SK-N-SH treated with all-trans-retinoic acid at 6 μM for 48 hours (cell line): ENCODE data around the gene PHF19.

ENCODE experiments used
- ATAC-seq: fragments of 200-7000 bp; cut with Tn5 transposase; 3 replicates; pipeline ENCODE4 v1.9.1; 2020; ENCODE audit warnings: mild to moderate bottlenecking, moderate library complexity
- ARNTL ChIP-seq: fragments of 450-650 bp; formaldehyde crosslinking; IDR thresholded peaks from 2 replicates; pipeline ENCODE4 v1.5.0; 2020; ENCODE audit warnings: low read depth, mild to moderate bottlenecking, moderate library complexity, borderline replicate concordance
- BACH2 ChIP-seq: fragments of 250-450 bp; sonication (Bioruptor Pico); IDR thresholded peaks from 2 replicates; pipeline ENCODE4 v1.9.0; 2021; ENCODE audit warnings: mild to moderate bottlenecking, borderline replicate concordance
- CSDC2 ChIP-seq: fragments of 250-450 bp; sonication (Bioruptor Pico); IDR thresholded peaks from 2 replicates; pipeline ENCODE4 v1.5.0; 2020; ENCODE audit warnings: mild to moderate bottlenecking, moderate library complexity
- ESRRG ChIP-seq: fragments of 250-450 bp; sonication (Bioruptor Pico); IDR thresholded peaks from 2 replicates; pipeline ENCODE4 v1.6.1; 2021; ENCODE audit warnings: mild to moderate bottlenecking
- GLIS3 ChIP-seq: fragments of 250-450 bp; sonication (Bioruptor Pico); IDR thresholded peaks from 2 replicates; pipeline ENCODE4 v1.5.0; 2020; ENCODE audit warnings: mild to moderate bottlenecking, moderate library complexity
- ISL1 ChIP-seq: fragments of 250-450 bp; sonication (Bioruptor Pico); IDR thresholded peaks from 2 replicates; pipeline ENCODE4 v2.1.2; 2022; ENCODE audit warnings: mild to moderate bottlenecking, moderate library complexity
- PPARA ChIP-seq: fragments of 250-450 bp; sonication (Bioruptor Pico); IDR thresholded peaks from 2 replicates; pipeline ENCODE4 v1.5.0; 2020; ENCODE audit warnings: mild to moderate bottlenecking, borderline replicate concordance
- RARB ChIP-seq: fragments of 250-450 bp; sonication (Bioruptor Pico); IDR thresholded peaks from 2 replicates; pipeline ENCODE4 v1.8.0; 2021; ENCODE audit warnings: mild to moderate bottlenecking, moderate library complexity
- SNAI2 ChIP-seq: fragments of 250-450 bp; sonication (Bioruptor Pico); IDR thresholded peaks from 2 replicates; pipeline ENCODE4 v1.5.0; 2020; ENCODE audit warnings: mild to moderate bottlenecking, moderate library complexity
- TOX ChIP-seq: fragments of 250-450 bp; sonication (Bioruptor Pico); IDR thresholded peaks from 2 replicates; pipeline ENCODE4 v1.8.0; 2021; ENCODE audit warnings: mild to moderate bottlenecking, moderate library complexity, borderline replicate concordance
- ZC3H10 ChIP-seq: fragments of 250-450 bp; sonication (Bioruptor Pico); IDR thresholded peaks from 2 replicates; pipeline ENCODE4 v1.5.1; 2021; ENCODE audit warnings: mild to moderate bottlenecking, moderate library complexity
- ZFP30 ChIP-seq: fragments of 450-650 bp; formaldehyde crosslinking; IDR thresholded peaks from 2 replicates; pipeline ENCODE4 v1.5.0; 2022; ENCODE audit warnings: mild to moderate bottlenecking, moderate library complexity
- ZNF565 ChIP-seq: fragments of 450-650 bp; formaldehyde crosslinking; conservative IDR thresholded peaks from 2 replicates; pipeline ENCODE4 v1.5.0; 2020; ENCODE audit warnings: low read depth, mild to moderate bottlenecking, moderate library complexity
- ZNF8 ChIP-seq: fragments of 450-650 bp; formaldehyde crosslinking; IDR thresholded peaks from 2 replicates; pipeline ENCODE4 v1.5.0; 2020; ENCODE audit warnings: mild to moderate bottlenecking, moderate library complexity
- TF ChIP-seq, protein P1 (sequence below): fragments of 250-450 bp; sonication (Bioruptor Pico); IDR thresholded peaks from 2 replicates; pipeline ENCODE4 v1.8.0; 2020; ENCODE audit warnings: mild to moderate bottlenecking, moderate library complexity, borderline replicate concordance
- TF ChIP-seq, protein P2 (sequence below): fragments of 250-450 bp; sonication (Bioruptor Pico); IDR thresholded peaks from 2 replicates; pipeline ENCODE4 v1.5.1; 2020; ENCODE audit warnings: low read depth, mild to moderate bottlenecking, moderate library complexity
- TF ChIP-seq, protein P3 (sequence below): fragments of 250-450 bp; sonication (Bioruptor Pico); IDR thresholded peaks from 2 replicates; pipeline ENCODE4 v1.5.1; 2021; ENCODE audit warnings: mild to moderate bottlenecking, moderate library complexity
- TF ChIP-seq, protein P4 (sequence below): fragments of 250-450 bp; sonication (Bioruptor Pico); IDR thresholded peaks from 2 replicates; pipeline ENCODE4 v1.8.0; 2021; ENCODE audit warnings: low read depth, mild to moderate bottlenecking, moderate library complexity, borderline replicate concordance

PHF19 gene

DNA sequence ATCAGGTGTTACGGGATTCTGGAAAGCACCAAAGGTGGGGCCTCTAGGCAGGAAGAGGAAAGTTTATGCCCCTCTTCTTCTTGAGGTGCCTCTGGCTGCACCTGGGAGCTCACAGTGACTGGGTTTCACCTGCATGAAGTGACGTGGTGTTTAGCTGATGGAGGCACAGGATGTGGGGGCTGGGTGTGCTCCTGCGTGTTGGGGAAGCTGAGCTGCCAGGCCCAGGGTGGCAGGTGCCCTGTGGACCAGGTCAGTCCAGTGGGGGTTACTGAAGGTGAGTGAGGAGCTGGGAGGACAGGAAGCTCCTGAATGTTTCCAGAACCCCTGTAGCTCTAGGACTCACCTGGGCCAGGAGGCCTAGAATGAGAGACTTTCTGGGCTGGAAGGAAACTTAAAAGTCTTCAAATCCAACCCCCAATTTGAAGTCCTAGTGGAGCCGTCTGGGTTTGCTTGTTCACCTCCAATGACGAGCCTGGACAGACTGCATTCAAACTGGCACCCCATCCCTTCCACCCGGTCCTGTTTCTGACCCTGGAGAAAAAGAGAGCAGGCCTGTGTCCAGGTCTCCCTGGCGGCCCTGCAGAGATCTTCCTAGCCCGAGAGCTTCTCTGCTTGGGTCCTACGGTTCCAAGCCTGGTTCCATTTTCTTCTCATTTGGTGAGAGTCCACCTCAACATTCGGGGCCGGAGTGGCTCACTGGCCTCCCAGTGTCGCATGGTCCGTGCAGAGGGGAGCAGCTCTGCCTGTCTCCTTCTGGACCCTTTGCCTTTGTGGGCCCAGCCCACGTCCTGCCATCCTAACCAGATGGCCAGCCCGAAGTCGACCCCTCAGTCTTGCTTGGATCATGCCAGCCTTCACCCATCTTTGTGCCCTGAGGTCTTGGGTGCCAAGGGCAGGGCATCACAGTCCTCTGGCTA lies 27.3 kb upstream of the PHF19 start:
- no peak for ATAC-seq
- no peak for TF ChIP-seq ZC3H10 (CRISPR knock-in tag)
- TF ChIP-seq CSDC2 (CRISPR knock-in tag): no peak
- TF ChIP-seq, protein P1, sequence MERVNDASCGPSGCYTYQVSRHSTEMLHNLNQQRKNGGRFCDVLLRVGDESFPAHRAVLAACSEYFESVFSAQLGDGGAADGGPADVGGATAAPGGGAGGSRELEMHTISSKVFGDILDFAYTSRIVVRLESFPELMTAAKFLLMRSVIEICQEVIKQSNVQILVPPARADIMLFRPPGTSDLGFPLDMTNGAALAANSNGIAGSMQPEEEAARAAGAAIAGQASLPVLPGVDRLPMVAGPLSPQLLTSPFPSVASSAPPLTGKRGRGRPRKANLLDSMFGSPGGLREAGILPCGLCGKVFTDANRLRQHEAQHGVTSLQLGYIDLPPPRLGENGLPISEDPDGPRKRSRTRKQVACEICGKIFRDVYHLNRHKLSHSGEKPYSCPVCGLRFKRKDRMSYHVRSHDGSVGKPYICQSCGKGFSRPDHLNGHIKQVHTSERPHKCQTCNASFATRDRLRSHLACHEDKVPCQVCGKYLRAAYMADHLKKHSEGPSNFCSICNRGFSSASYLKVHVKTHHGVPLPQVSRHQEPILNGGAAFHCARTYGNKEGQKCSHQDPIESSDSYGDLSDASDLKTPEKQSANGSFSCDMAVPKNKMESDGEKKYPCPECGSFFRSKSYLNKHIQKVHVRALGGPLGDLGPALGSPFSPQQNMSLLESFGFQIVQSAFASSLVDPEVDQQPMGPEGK (CRISPR knock-in tag): no peak
- TF ChIP-seq RARB: no peak
- TF ChIP-seq TOX (CRISPR knock-in tag): no peak

DNA sequence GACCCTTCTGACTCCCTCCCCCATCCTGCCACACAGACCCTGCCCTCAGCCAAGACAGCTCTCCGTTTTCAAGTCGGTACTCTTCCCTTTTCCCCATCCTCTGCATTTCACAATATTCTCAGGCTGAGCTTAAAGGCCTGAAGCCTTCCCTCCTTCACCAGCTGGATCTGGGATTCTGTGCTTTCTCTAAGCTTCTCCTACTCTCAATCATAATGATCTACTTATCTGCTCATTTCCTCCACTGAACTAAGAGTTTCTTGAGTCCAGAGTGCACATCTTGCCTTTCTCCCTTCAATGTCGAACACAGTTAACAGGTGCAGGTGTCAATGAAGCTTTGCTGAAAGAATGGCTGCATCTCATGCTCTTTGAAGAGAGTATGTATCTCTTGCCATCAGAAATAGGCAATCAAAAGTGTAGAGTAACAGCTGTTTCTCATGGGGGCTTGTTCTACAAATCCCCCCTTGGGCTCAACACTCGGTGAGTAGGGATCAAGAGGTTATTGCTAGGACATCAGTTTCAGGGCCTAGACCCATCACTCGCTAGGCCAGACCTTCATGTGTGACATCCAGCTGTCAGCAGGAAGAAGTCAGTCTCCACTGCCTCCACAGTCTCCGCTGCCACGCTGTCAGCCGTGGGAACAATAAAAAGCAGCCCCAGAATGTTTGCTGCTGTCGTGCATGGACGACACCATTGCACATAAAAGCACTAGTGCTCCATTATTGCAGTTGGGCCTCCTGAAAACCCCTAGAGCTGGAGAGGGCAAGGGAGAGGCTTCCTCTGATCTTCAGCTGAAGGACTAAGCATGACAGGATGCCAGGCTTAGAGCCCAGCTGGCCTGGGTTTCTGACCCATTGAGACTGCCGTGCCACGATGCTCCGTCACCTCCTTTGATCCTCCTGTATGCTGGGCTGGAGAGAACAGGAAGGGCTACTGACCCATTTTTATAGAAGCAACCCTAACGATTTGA lies 25.9 kb upstream of the PHF19 start:
- ATAC-seq: no peak
- TF ChIP-seq ZC3H10 (CRISPR knock-in tag) (no peak), ZFP30 (no peak), PPARA (CRISPR knock-in tag) (no peak), ZNF8 (CRISPR knock-in tag) (no peak), GLIS3 (CRISPR knock-in tag) (no peak), ARNTL (CRISPR knock-in tag) (no peak), ISL1 (CRISPR knock-in tag) (no peak), TOX (CRISPR knock-in tag) (no peak), BACH2 (CRISPR knock-in tag) (no peak), SNAI2 (CRISPR knock-in tag) (no peak), ZNF565 (CRISPR knock-in tag) (no peak), ESRRG (no peak)
- TF ChIP-seq, protein P2, sequence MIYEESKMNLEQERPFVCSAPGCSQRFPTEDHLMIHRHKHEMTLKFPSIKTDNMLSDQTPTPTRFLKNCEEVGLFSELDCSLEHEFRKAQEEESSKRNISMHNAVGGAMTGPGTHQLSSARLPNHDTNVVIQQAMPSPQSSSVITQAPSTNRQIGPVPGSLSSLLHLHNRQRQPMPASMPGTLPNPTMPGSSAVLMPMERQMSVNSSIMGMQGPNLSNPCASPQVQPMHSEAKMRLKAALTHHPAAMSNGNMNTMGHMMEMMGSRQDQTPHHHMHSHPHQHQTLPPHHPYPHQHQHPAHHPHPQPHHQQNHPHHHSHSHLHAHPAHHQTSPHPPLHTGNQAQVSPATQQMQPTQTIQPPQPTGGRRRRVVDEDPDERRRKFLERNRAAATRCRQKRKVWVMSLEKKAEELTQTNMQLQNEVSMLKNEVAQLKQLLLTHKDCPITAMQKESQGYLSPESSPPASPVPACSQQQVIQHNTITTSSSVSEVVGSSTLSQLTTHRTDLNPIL (CRISPR knock-in tag): no peak
- TF ChIP-seq, protein P1 (CRISPR knock-in tag): no peak
- TF ChIP-seq, protein P3, sequence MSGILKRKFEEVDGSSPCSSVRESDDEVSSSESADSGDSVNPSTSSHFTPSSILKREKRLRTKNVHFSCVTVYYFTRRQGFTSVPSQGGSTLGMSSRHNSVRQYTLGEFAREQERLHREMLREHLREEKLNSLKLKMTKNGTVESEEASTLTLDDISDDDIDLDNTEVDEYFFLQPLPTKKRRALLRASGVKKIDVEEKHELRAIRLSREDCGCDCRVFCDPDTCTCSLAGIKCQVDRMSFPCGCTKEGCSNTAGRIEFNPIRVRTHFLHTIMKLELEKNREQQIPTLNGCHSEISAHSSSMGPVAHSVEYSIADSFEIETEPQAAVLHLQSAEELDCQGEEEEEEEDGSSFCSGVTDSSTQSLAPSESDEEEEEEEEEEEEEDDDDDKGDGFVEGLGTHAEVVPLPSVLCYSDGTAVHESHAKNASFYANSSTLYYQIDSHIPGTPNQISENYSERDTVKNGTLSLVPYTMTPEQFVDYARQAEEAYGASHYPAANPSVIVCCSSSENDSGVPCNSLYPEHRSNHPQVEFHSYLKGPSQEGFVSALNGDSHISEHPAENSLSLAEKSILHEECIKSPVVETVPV (CRISPR knock-in tag): no peak
- TF ChIP-seq, protein P4, sequence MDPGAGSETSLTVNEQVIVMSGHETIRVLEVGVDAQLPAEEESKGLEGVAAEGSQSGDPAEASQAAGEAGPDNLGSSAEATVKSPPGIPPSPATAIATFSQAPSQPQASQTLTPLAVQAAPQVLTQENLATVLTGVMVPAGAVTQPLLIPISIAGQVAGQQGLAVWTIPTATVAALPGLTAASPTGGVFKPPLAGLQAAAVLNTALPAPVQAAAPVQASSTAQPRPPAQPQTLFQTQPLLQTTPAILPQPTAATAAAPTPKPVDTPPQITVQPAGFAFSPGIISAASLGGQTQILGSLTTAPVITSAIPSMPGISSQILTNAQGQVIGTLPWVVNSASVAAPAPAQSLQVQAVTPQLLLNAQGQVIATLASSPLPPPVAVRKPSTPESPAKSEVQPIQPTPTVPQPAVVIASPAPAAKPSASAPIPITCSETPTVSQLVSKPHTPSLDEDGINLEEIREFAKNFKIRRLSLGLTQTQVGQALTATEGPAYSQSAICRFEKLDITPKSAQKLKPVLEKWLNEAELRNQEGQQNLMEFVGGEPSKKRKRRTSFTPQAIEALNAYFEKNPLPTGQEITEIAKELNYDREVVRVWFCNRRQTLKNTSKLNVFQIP (CRISPR knock-in tag): no peak
